SK-N-MC (cell line): ENCODE measurements around the gene ZNF219.

ENCODE experiments used
- DNase-seq: peaks from one replicate; pipeline ENCODE4 v3.0.0-alpha.2; 2011; ENCODE audit warnings: low read depth, low spot score
- H3K27ac ChIP-seq: fragments of 200-600 bp; sonication (generic); 2 replicates; pipeline ENCODE4 v1.5.1; 2016; ENCODE audit warnings: mixed run types
- H3K36me3 ChIP-seq: fragments of 200-600 bp; sonication (generic); 2 replicates; pipeline ENCODE4 v1.6.1; 2017; ENCODE audit warnings: antibody characterized with exemption, low read length, mixed read lengths; ENCODE audit not compliant: insufficient read depth
- H3K4me3 ChIP-seq: fragments of 200-600 bp; sonication (generic); 2 replicates; pipeline ENCODE4 v1.5.1; 2016
- H3K9ac ChIP-seq: fragments of 200-600 bp; sonication (generic); 2 replicates; pipeline ENCODE4 v1.8.0; 2017; ENCODE audit warnings: mixed run types, mixed read lengths; ENCODE audit not compliant: insufficient read length
- H3K9me3 ChIP-seq: fragments of 200-600 bp; sonication (generic); 2 replicates; pipeline ENCODE4 v1.6.1; 2017; ENCODE audit warnings: low read depth, mild to moderate bottlenecking, antibody characterized with exemption, low read length, moderate library complexity, mixed read lengths
- EZH2 ChIP-seq: fragments of 200-600 bp; sonication (generic); IDR thresholded peaks from one replicate; pipeline ENCODE4 v1.6.1; 2017; ENCODE audit warnings: antibody characterized with exemption
- FOXP2 ChIP-seq: optimal IDR thresholded peaks from 2 replicates; pipeline ENCODE3; 2011; ENCODE audit warnings: mild to moderate bottlenecking, moderate library complexity; ENCODE audit not compliant: insufficient read depth; ENCODE audit errors: extremely low read length, control extremely low read depth
- POLR2AphosphoS5 ChIP-seq: IDR thresholded peaks from 2 replicates; pipeline ENCODE4 v1.6.1; 2012; ENCODE audit warnings: mild to moderate bottlenecking, low read depth, low read length, borderline replicate concordance

The ZNF219 gene

DNA sequence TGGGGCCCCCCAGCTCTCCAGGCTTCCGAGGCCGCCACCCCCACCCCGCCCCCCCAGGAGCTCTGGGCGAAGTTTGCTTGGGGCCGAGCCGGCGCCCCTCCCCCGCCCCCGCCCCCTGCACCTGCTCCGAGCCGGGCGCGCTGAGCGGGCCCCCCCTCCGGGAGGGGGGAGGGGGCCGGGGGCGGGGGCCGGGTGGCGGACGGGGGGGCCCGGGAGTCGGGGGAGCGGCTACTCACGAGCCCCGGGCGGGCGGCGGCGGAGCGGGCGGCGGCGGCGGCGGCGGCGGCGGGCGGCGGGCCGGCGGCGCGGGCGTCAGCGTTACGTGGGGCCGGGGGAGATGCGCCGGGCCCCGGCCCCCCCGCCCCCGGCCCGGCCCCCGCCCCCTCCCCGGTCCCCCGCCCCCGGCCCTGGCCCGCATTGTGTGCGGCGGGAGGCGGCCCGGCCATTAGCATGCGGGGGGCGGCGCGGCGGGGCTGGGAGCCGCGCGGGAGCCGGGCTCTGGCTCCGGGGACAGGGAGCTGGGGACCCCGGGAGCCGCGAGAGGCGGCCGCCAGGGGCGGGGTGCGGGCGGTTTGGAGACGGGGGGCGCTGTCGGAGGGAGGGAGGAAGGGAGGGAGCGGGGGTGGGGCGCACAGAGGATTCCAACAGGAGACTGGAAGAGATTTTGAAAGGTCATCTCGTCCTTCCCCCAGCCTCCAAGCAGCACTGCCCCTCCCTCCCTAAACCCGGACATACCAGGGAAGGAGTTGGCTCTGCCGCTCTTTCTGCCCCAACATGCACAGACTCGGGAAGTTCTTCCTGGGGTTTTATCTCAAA, at the start of gene ZNF219:
Gene ZNF219 (minus strand): TSS at position 580 of the 816 bp plus-strand sequence. CDS start 5,064 bp downstream, outside the sequence.
- H3K9ac ChIP-seq, result peak within 1 kb of the TSS; percentile 68
- TF ChIP-seq FOXP2 (no peak), EZH2 (no peak), POLR2AphosphoS5 (peak; percentile 50)
- DNase-seq, result no peak
- H3K36me3 ChIP-seq, result peaks cover under 1% of the 10 kb centered on the region; the same call in 1 of the 2 replicates
- peak within 1 kb of the TSS; percentile 81 for H3K27ac ChIP-seq
- H3K9me3 ChIP-seq, result no peaks in the 10 kb centered on the region
- H3K4me3 ChIP-seq, result peak within 1 kb of the TSS; percentile 76

- no peak overlapping the region for H3K4me3 ChIP-seq
- H3K9me3 ChIP-seq, result peaks cover 4% of the 10 kb centered on the region; the same call in 1 of the 2 replicates
- no peak for TF ChIP-seq EZH2
- TF ChIP-seq FOXP2, result no peak
- TF ChIP-seq POLR2AphosphoS5, result no peak
- no peak overlapping the region for H3K27ac ChIP-seq
- DNase-seq, result no peak
- H3K36me3 ChIP-seq, result no peaks in the 10 kb centered on the region
- no peak overlapping the region for H3K9ac ChIP-seq
These were observed 47.0 kb upstream of the ZNF219 start for GRCh38 chr14:21145437-21145836.

GRCh38 chr14:21142357-21142756, 43.9 kb upstream of the ZNF219 start:
- H3K36me3 ChIP-seq, result no peaks in the 10 kb centered on the region
- H3K27ac ChIP-seq, result no peak overlapping the region
- no peak for DNase-seq
- H3K9ac ChIP-seq, result no peak overlapping the region
- no peak for TF ChIP-seq POLR2AphosphoS5
- TF ChIP-seq FOXP2, result no peak
- TF ChIP-seq EZH2, result no peak
- H3K9me3 ChIP-seq, result peaks cover 4% of the 10 kb centered on the region; the same call in 1 of the 2 replicates
- H3K4me3 ChIP-seq, result no peak overlapping the region

DNA sequence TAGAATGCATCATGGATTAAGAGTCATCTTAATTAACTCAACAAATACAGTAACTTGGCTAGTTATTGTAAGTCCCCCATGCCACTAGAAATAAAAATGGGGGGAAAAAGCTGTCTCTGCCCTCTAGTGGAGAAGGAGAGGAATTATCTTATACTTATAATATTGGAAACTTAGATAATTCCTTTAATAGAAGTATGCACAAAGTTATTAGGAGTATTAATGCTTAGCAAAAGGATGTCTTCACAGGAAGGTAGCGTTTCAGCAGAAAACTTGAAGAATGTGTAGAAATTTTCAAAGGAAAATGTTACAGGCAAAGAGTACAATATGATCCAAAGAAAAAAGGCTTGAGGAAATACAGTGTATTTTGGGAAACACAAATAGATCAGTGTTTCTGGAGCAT, 37.6 kb upstream of the ZNF219 start:
- TF ChIP-seq POLR2AphosphoS5, result no peak
- TF ChIP-seq FOXP2, result no peak
- TF ChIP-seq EZH2, result no peak
- Histone ChIP-seq H3K9me3 (no peaks in the 10 kb centered on the region), H3K27ac (no peak overlapping the region), H3K9ac (no peak overlapping the region), H3K36me3 (no peaks in the 10 kb centered on the region), H3K4me3 (no peak overlapping the region)
- DNase-seq, result no peak

DNA sequence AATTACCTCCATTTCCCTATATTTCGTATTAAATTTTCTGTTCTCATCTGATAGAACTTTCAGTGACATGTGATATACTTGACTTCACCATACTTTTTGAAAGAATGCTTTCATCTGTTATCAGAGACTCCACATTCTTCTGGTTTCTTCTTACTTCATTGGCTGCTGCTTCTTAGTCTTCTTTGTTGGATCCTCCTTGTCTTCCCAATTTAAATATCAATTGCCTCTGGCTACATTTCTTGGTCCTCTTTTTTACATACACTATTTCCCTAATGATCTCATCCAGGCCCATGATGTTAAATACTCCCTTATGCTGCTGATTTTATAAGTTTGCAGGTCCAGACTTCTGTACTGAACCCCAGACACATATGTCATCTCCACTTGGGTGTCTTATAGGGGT, 35.4 kb upstream of the ZNF219 start:
- Histone ChIP-seq H3K9ac (no peak overlapping the region), H3K9me3 (no peaks in the 10 kb centered on the region), H3K4me3 (no peak overlapping the region), H3K27ac (no peak overlapping the region), H3K36me3 (no peaks in the 10 kb centered on the region)
- no peak for TF ChIP-seq FOXP2
- DNase-seq, result no peak

GRCh38 chr14:21123429-21123828, 25.0 kb upstream of the ZNF219 start:
- Histone ChIP-seq H3K9me3 (no peaks in the 10 kb centered on the region), H3K27ac (no peak overlapping the region), H3K9ac (no peak overlapping the region), H3K4me3 (no peak overlapping the region), H3K36me3 (no peaks in the 10 kb centered on the region)
- TF ChIP-seq FOXP2 (no peak), EZH2 (no peak), POLR2AphosphoS5 (no peak)
- no peak for DNase-seq

GRCh38 chr14:21121122-21121521, 22.7 kb upstream of the ZNF219 start:
- Histone ChIP-seq H3K36me3 (no peaks in the 10 kb centered on the region), H3K4me3 (no peak overlapping the region), H3K9me3 (no peaks in the 10 kb centered on the region), H3K9ac (no peak overlapping the region), H3K27ac (no peak overlapping the region)
- no peak for DNase-seq
- TF ChIP-seq FOXP2 (no peak), POLR2AphosphoS5 (no peak)

GRCh38 chr14:21120686-21121085, 22.2 kb upstream of the ZNF219 start:
- no peak overlapping the region for H3K9ac ChIP-seq
- no peak for TF ChIP-seq FOXP2
- TF ChIP-seq POLR2AphosphoS5, result no peak
- TF ChIP-seq EZH2, result no peak
- H3K9me3 ChIP-seq, result no peaks in the 10 kb centered on the region
- no peak for DNase-seq
- H3K36me3 ChIP-seq, result no peaks in the 10 kb centered on the region
- H3K4me3 ChIP-seq, result no peak overlapping the region
- no peak overlapping the region for H3K27ac ChIP-seq

- Histone ChIP-seq H3K27ac (no peak overlapping the region), H3K36me3 (no peaks in the 10 kb centered on the region), H3K4me3 (no peak overlapping the region), H3K9ac (no peak overlapping the region), H3K9me3 (no peaks in the 10 kb centered on the region)
- no peak for DNase-seq
- TF ChIP-seq POLR2AphosphoS5 (no peak), EZH2 (no peak), FOXP2 (no peak)
These were observed 20.5 kb upstream of the ZNF219 start for GRCh38 chr14:21118933-21119332.
